Central memory CD8-positive, alpha-beta T cell (primary cell): ENCODE data around the gene TMEM244.
"Not testable (repeated sequence)": the region's sequence is repeated elsewhere in the genome, so short reads cannot be mapped to it uniquely, and the experiment has no call there.

Source experiments
- ATAC-seq: fragments of 150-1000 bp; cut with Tn5 transposase; replicated peaks from 2 replicates; pipeline ENCODE4 v1.10.0; 2022; ENCODE audit warnings: mild to moderate bottlenecking, moderate FRiP score, moderate number of reproducible peaks; ENCODE audit not compliant: poor library complexity, severe bottlenecking; ENCODE audit errors: extremely low read depth
- DNase-seq, 2 donors: peaks; one replicate each; pipeline ENCODE4 v3.0.0; 2021; ENCODE audit warnings: low spot score in 2 of 2
- H3K27ac Mint-ChIP-seq: one replicate; pipeline ENCODE4 v1.8.0; 2022; ENCODE audit warnings: low read depth, mild to moderate bottlenecking, moderate library complexity, mixed read lengths
- H3K27me3 Mint-ChIP-seq: one replicate; pipeline ENCODE4 v1.8.0; 2022; ENCODE audit warnings: mixed read lengths
- H3K36me3 Mint-ChIP-seq: one replicate; pipeline ENCODE4 v1.8.0; 2022; ENCODE audit warnings: mild to moderate bottlenecking, moderate library complexity, mixed read lengths; ENCODE audit not compliant: insufficient read depth
- H3K4me1 Mint-ChIP-seq: one replicate; pipeline ENCODE4 v1.8.0; 2022; ENCODE audit warnings: mixed read lengths
- H3K4me3 Mint-ChIP-seq: one replicate; pipeline ENCODE4 v1.8.0; 2022; ENCODE audit warnings: mild to moderate bottlenecking, moderate library complexity, mixed read lengths
- H3K9me3 Mint-ChIP-seq: one replicate; pipeline ENCODE4 v1.8.0; 2022; ENCODE audit warnings: mixed read lengths

The TMEM244 gene

DNA sequence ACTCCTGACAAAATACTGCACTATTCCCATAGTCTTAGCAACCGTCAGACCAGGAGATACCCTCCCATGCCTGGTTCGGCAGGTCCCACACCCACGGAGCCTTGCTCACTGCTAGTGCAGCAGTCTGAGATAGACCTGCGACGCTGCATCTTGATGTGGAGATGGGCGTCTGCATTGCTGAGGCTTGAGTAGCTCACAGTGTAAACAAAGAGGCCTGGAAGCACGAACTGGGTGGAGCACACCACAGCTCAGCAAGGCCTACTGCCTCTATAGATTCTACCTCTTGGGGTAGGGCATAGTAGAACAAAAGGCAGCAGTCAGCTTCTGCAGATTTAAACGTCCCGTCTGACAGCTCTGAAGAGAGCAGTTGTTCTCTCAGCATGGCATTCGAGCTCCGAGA lies 25.4 kb downstream of the TMEM244 start:
- Mint-ChIP-seq H3K27ac (no peak overlapping the region), H3K4me3 (no peak overlapping the region), H3K9me3 (no peaks in the 10 kb centered on the region)

DNA sequence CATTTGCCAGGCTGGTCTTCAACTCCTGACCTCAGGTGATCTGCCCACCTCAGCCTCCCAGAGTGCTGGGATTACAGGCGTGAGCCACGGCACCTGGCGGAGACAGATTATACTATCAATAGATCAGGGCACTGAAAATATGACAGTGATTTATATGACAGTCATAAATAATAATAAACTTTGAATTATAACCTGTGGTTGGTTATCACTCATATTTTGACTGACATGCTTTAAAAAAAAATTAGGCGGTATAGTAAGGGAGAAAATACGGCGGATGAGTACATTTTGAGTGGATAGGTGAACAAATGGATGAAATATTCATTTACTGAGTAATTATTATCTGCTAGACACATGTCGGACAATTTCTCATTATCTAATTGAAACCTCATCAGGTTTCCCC lies 28.8 kb downstream of the TMEM244 start:
- H3K27ac Mint-ChIP-seq = no peak overlapping the region
- no peaks in the 10 kb centered on the region for H3K4me1 Mint-ChIP-seq

More for the DNA sequence above, 25.4 kb downstream of the TMEM244 start:
- DNase-seq = no peak
- peaks cover 5% of the 10 kb centered on the region for H3K36me3 Mint-ChIP-seq
- no peak for ATAC-seq
- peaks cover 17% of the 10 kb centered on the region for H3K27me3 Mint-ChIP-seq
- H3K4me1 Mint-ChIP-seq = no peaks in the 10 kb centered on the region

DNA sequence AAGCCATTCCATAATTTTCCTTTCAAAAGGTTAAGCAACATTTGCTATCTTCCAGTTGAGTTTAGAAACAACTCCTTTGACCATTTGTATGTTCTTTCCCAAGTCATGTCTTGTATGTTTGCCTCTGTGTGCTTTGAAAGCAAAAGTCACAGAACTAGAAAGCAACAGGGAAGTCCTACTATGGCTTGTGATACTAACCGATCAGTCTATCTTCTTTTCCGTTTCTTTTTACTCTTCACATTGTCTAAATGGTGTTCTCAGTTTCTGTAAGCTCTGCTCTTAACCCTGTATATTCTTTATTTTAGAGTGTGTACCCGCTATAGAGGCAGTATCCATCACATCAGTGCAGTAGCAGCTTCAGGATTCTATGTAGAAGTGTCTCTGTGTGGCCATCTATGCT lies 32.9 kb downstream of the TMEM244 start:
- Mint-ChIP-seq H3K27ac (no peak overlapping the region), H3K27me3 (no peaks in the 10 kb centered on the region), H3K9me3 (no peaks in the 10 kb centered on the region), H3K36me3 (peaks cover 2% of the 10 kb centered on the region), H3K4me3 (no peak overlapping the region), H3K4me1 (no peaks in the 10 kb centered on the region)
- no peak for DNase-seq
- no peak for ATAC-seq

More for the DNA sequence above, 28.8 kb downstream of the TMEM244 start:
- no peak for ATAC-seq
- Mint-ChIP-seq H3K36me3 (peaks cover 2% of the 10 kb centered on the region), H3K9me3 (no peaks in the 10 kb centered on the region), H3K27me3 (no peaks in the 10 kb centered on the region), H3K4me3 (no peak overlapping the region)
- no peak for DNase-seq

DNA sequence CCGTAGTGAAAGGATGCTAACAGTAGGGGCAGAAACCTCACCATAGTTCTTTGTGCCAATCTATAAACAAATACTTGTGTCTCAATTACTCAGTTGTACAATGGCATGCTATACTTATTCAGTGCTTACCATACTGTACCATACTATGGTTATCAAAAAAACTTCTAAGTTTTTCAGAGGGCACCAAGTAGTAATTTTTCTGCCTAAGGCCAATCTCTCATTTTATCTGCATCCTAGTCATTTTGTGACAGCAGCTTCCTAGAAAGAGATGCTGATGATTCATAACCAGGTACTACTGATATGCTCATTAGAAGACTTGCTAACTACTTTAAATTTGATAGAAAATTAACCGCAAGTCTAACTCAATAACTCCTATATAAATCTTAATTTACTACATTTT lies 42.9 kb downstream of the TMEM244 start:
- Mint-ChIP-seq H3K36me3 (no peaks in the 10 kb centered on the region), H3K27me3 (peaks cover 52% of the 10 kb centered on the region), H3K4me1 (no peaks in the 10 kb centered on the region), H3K27ac (no peak overlapping the region), H3K4me3 (no peak overlapping the region), H3K9me3 (no peaks in the 10 kb centered on the region)
- DNase-seq (no peak), ATAC-seq (no peak)

DNA sequence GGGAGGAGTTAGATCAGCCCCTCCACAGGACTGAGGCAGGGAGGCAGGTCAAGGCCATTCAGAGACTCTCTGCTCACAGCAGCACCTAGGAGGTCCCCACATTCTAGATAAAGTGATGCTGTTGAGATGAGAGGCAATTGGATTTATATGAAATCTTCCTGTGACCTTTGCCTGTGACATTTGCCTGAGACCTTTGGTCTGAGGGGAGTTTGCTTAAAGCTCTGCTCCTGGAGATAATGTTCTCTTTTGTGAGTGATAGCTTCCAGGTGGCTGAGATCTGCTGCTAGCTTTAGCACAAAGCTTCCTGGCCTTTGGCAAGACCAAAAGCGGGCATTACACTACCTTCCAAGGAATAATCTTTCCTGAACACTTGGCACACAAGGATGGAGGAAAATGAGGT lies 43.3 kb downstream of the TMEM244 start:
- Mint-ChIP-seq H3K27ac (no peak overlapping the region), H3K9me3 (no peaks in the 10 kb centered on the region), H3K27me3 (peaks cover 52% of the 10 kb centered on the region), H3K4me3 (no peak overlapping the region), H3K4me1 (no peaks in the 10 kb centered on the region), H3K36me3 (no peaks in the 10 kb centered on the region)
- DNase-seq (no peak), ATAC-seq (no peak)

DNA sequence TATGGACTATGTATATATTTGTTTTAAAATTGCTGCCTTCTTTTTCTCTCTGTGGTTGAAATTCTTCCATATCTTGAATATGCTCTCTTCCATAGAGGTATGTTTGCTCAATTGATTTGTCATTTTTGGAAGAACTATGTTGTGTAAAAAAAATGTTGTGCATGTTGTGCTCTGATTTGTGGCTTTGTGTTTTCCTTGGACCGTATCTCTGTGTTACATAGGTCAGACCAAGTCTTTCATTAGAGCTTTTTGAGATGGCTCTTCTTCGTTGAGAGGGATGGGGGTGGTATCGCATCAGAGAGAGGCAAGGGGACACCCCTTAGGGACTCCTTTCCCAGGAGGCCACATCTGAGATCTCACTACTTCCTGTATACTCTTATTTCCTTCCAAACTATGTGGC lies 43.8 kb downstream of the TMEM244 start:
- Mint-ChIP-seq H3K36me3 (no peaks in the 10 kb centered on the region), H3K9me3 (no peaks in the 10 kb centered on the region), H3K27me3 (peaks cover 52% of the 10 kb centered on the region), H3K4me1 (no peaks in the 10 kb centered on the region), H3K4me3 (no peak overlapping the region), H3K27ac (no peak overlapping the region)
- ATAC-seq = no peak
- no peak for DNase-seq

DNA sequence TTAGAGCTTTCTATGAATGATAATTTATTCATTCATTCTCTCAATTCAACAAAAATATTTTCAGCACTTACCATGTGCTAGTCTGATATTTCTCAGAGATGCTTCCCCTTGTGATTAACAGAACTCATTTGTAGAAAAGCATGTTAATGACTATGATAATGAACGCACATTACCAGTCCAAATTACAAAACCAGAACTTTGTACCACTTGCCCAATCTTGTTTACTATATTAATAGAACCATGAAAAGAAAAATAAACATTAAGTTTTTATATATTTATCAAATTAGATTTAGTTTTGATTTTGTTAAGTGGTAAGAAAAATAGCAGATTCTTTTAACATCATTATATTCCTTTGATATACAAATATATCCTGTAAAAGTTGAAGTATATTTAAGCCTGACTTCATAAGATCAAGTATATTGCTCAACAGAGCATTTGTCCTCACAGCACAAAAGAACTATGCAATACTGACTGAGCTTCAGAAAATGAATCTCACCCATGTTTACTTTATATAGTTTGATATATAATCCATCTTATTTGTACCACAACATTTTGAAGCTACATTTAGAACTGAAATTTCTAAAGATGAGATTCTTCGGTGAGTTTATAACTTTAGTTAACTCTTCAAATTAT lies 48.9 kb downstream of the TMEM244 start:
- peaks cover 45% of the 10 kb centered on the region for H3K27me3 Mint-ChIP-seq
- H3K27ac Mint-ChIP-seq = no peak overlapping the region
- H3K9me3 Mint-ChIP-seq = peaks cover 5% of the 10 kb centered on the region
- no peak overlapping the region for H3K4me3 Mint-ChIP-seq
- no peaks in the 10 kb centered on the region for H3K4me1 Mint-ChIP-seq
- H3K36me3 Mint-ChIP-seq = no peaks in the 10 kb centered on the region
- DNase-seq = no peak
- ATAC-seq = no peak

DNA sequence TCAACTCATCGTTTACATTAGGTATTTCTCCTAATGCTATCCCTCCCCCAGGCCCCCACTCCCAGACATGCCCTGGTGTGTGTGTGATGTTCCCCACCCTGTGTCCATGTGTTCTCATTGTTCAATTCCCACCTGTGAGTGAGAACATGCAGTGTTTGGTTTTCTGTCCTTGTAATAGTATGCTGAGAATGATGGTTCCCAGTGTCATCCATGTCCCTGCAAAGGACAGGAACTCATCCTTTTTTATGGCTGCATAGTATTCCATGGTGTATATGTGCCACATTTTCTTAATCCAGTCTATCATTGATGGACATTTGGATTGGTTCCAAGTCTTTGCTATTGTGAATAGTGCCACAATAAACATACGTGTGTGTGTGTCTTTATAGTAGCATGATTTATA lies 54.0 kb downstream of the TMEM244 start:
- H3K27me3 Mint-ChIP-seq = peaks cover 59% of the 10 kb centered on the region
- ATAC-seq, H3K9me3 Mint-ChIP-seq, DNase-seq, H3K4me1 Mint-ChIP-seq, H3K27ac Mint-ChIP-seq, H3K36me3 Mint-ChIP-seq, H3K4me3 Mint-ChIP-seq: not testable (repeated sequence)

DNA sequence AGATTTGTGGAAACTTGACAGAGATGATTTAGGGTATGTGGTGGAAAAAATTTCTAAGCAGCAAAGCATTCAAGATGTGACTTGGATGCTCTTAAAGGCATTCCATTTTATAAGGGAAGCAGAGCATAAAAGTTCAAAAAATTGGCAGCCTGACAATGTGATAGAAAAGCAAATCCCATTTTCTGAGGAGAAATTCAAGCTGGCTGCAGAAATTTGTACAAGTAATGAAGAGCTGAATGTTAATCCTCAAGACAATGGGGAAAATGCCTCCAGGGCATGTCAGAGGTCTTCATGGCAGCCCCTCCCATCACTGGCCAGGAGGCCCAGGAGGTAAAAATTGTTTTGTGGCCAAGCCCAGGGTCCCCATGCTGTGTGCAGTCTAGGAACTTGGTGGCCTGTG lies 58.2 kb downstream of the TMEM244 start:
- ATAC-seq, H3K4me3 Mint-ChIP-seq, H3K27ac Mint-ChIP-seq, H3K4me1 Mint-ChIP-seq, H3K36me3 Mint-ChIP-seq, H3K9me3 Mint-ChIP-seq, DNase-seq: not testable (repeated sequence)
- H3K27me3 Mint-ChIP-seq = peaks cover 35% of the 10 kb centered on the region

DNA sequence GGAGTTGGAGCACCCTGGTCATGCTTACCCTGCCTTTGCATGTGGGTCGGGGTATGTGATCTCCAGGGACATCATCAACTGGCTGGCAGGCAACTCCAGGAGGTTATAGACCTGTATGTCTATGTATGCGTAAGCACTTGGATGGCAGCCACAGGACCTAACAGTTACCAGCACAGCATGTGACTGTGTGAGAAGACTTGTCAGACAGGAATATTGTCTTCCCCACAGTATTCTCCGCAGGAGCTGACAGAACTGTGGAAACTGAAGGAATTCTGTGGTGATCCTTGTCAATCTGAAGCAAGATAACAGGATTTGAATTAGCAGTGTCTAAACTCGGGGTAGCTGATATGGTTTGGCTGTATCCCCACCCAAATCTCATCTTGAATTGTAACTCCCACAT lies 59.2 kb downstream of the TMEM244 start:
- no peaks in the 10 kb centered on the region for H3K9me3 Mint-ChIP-seq

DNA sequence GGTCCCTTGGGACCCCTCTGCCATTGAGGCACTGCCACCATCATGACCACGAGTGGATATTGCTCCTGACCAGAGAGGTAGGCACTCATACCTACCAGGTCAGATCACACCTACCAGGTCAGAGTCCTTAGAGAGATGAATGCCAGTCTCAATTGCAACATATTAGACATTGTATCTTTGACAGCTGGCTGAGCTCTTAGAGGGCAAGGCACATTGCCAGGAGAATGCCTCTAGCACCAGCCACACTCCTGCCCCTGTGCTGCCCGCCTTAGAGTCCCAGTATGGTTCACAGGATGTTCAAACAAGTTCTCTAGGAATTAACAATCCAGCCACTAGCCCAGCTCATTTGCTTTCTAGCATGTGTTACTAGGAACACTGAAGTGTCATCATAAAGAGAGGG lies 65.9 kb downstream of the TMEM244 start:
- Mint-ChIP-seq H3K4me1 (no peaks in the 10 kb centered on the region), H3K4me3 (no peak overlapping the region), H3K27me3 (peaks cover 22% of the 10 kb centered on the region), H3K27ac (no peak overlapping the region), H3K36me3 (no peaks in the 10 kb centered on the region), H3K9me3 (no peaks in the 10 kb centered on the region)
- DNase-seq (no peak), ATAC-seq (no peak)

More for the DNA sequence above, 59.2 kb downstream of the TMEM244 start:
- no peaks in the 10 kb centered on the region for H3K36me3 Mint-ChIP-seq
- no peak overlapping the region for H3K27ac Mint-ChIP-seq
- peaks cover 35% of the 10 kb centered on the region for H3K27me3 Mint-ChIP-seq
- H3K4me1 Mint-ChIP-seq = no peaks in the 10 kb centered on the region
- ATAC-seq (no peak), DNase-seq (no peak)
- no peak overlapping the region for H3K4me3 Mint-ChIP-seq

DNA sequence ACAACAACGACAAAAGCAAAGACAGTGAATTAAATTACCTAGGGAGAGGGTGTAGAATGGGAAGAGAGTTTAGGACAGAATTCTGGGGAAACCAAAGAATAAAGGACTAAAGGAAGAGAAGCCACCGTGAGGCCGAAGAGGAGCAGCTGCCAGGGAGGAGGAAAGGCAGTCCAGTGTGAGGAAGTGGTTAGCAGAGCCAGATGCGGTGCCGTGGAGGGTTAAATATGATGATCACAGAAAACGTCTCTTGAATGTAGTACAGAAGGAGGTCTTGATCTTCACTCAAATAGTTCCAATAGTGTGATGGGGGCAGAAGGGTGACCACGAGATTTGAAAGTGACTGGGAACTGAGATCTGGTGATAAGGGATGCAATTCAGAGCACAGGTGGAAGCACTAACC lies 67.7 kb downstream of the TMEM244 start:
- Mint-ChIP-seq H3K4me3 (no peak overlapping the region), H3K27ac (no peak overlapping the region), H3K36me3 (no peaks in the 10 kb centered on the region), H3K9me3 (no peaks in the 10 kb centered on the region), H3K27me3 (peaks cover 12% of the 10 kb centered on the region), H3K4me1 (no peaks in the 10 kb centered on the region)
- ATAC-seq (no peak), DNase-seq (no peak)

DNA sequence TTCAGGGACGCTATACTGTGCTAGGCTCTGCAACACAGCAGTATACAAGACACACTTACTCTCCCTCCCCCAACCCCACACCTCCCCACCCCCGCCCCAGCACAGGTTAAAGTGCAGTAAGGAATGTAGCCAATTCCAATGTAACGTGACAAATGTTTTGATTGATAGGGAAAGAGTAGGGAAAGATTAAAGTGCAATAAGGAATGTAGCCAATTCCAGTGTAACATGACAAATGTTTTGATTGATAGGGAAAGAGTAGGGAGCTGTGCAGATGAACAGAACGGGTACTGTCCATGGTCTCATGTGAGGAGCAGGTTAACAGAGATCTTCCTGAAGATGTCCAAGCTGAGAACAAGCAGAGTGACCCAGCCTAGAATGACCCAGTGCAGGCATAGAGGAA lies 69.1 kb downstream of the TMEM244 start:
- no peak for DNase-seq
- Mint-ChIP-seq H3K36me3 (no peaks in the 10 kb centered on the region), H3K4me1 (no peaks in the 10 kb centered on the region), H3K4me3 (no peak overlapping the region), H3K27ac (no peak overlapping the region), H3K27me3 (peaks cover 12% of the 10 kb centered on the region), H3K9me3 (no peaks in the 10 kb centered on the region)
- ATAC-seq = no peak

DNA sequence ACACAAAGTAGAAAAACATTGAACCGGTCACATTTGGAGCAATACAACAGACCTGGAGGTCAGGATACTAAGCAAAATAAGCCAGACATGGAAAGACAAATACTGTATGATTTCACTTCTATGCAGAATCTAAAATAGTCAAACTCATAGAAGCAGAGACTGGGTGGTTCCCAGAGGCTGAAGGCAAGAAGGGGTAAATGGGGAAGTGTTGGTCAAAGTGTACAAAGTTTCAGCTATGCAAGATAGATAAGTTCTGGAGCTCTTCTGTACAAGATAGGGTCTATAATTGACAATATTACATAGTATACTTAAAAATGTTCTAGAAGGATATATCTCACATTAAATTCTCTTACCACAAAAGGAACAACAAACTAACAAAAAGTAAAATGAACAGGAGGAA lies 70.3 kb downstream of the TMEM244 start:
- DNase-seq (no peak), ATAC-seq (no peak)
- H3K27me3 Mint-ChIP-seq = peaks cover 12% of the 10 kb centered on the region
- no peaks in the 10 kb centered on the region for H3K4me1 Mint-ChIP-seq
- H3K27ac Mint-ChIP-seq = no peak overlapping the region
- no peaks in the 10 kb centered on the region for H3K9me3 Mint-ChIP-seq
- H3K36me3 Mint-ChIP-seq = no peaks in the 10 kb centered on the region
- no peak overlapping the region for H3K4me3 Mint-ChIP-seq
